Measurements from ENCODE around the gene SMIM24. TPM values are rescaled to one million over a fixed set of nuclear protein-coding genes. Genes with fewer than 3 reads are reported as not detected.
"Not testable (repeated sequence)": the region's sequence is repeated elsewhere in the genome, so short reads cannot be mapped to it uniquely, and the experiment has no call there.

SMIM24 gene
- total RNA-seq, 1 experiment from 2014 or later, result not detected

GRCh38 chr19:3455960-3456601 lies 24.2 kb downstream of the SMIM24 start:
- no peak for DNase-seq (ENCODE audit: low read depth)

GRCh38 chr19:3455393-3455955 lies 24.9 kb downstream of the SMIM24 start:
- DNase-seq (ENCODE audit: low read depth), result no peak

GRCh38 chr19:3454656-3455392 lies 25.5 kb downstream of the SMIM24 start:
- DNase-seq (ENCODE audit: low read depth), result no peak

- no peak for DNase-seq (ENCODE audit: low read depth)
Observed at GRCh38 chr19:3453840-3454239, 26.5 kb downstream of the SMIM24 start.

GRCh38 chr19:3452942-3453214 lies 27.4 kb downstream of the SMIM24 start:
- DNase-seq (ENCODE audit: low read depth), result not testable (repeated sequence)

GRCh38 chr19:3452171-3452941 lies 28.0 kb downstream of the SMIM24 start:
- no peak for DNase-seq (ENCODE audit: low read depth)

- DNase-seq (ENCODE audit: low read depth), result peak; percentile 49
Observed at GRCh38 chr19:3451451-3451866, 28.9 kb downstream of the SMIM24 start.

- DNase-seq (ENCODE audit: low read depth), result peak; percentile 99
Observed at GRCh38 chr19:3450796-3451411, 29.4 kb downstream of the SMIM24 start.

GRCh38 chr19:3448616-3449334 lies 31.6 kb downstream of the SMIM24 start:
- DNase-seq (ENCODE audit: low read depth), result no peak

- not testable (repeated sequence) for DNase-seq (ENCODE audit: low read depth)
Observed at GRCh38 chr19:3446657-3447056, 33.7 kb downstream of the SMIM24 start.

GRCh38 chr19:3444695-3445234 lies 35.6 kb downstream of the SMIM24 start:
- no peak for DNase-seq (ENCODE audit: low read depth)

- DNase-seq (ENCODE audit: low read depth), result no peak
Observed at GRCh38 chr19:3443840-3444694, 36.3 kb downstream of the SMIM24 start.

- DNase-seq (ENCODE audit: low read depth), result no peak
Observed at GRCh38 chr19:3442487-3443071, 37.7 kb downstream of the SMIM24 start.

- DNase-seq (ENCODE audit: low read depth), result no peak
Observed at GRCh38 chr19:3441986-3442329, 38.4 kb downstream of the SMIM24 start.

- DNase-seq (ENCODE audit: low read depth), result no peak
Observed at GRCh38 chr19:3441089-3441985, 39.0 kb downstream of the SMIM24 start.

GRCh38 chr19:3440082-3440481 lies 40.2 kb downstream of the SMIM24 start:
- no peak for DNase-seq (ENCODE audit: low read depth)

- no peak for DNase-seq (ENCODE audit: low read depth)
Observed at GRCh38 chr19:3434630-3435553, 45.4 kb downstream of the SMIM24 start.
